Endothelial cell of umbilical vein (primary cell): Measurements from ENCODE around the gene ZMYM4. TPM values are rescaled to one million over a fixed set of nuclear protein-coding genes. Genes with fewer than 3 reads are reported as not detected.

ENCODE experiments used
- BruUV-seq: library from RNA; stranded (reverse); fragments of 400-500 nt; replicated peaks from 2 replicates; lab custom pipeline; 2021; lab: Mats Ljungman, UMichigan
- CTCF ChIA-PET: fragments of 300-600, 350-600 bp; sonication (Branson Sonifier 250); formaldehyde crosslinking; loops from one replicate; lab custom pipeline; 2021; ENCODE audit warnings: antibody characterized with exemption, inconsistent platforms; lab: Charles Lee
- POLR2A ChIA-PET: fragments of 300-600, 350-600 bp; sonication (Branson Sonifier 250); formaldehyde crosslinking; loops from one replicate; lab custom pipeline; 2021; ENCODE audit warnings: antibody characterized with exemption, inconsistent platforms; lab: Charles Lee
- DNase-seq: peaks from one replicate; pipeline ENCODE4 v3.0.0-alpha.2; 2011; ENCODE audit warnings: low read depth, low spot score
- FAIRE-seq: peaks from 2 replicates; lab custom pipeline; 2011; peaks lifted over from hg19 to GRCh38; lab: Jason Lieb, UNC
- H2AFZ ChIP-seq: 2 replicates; pipeline ENCODE4 v1.6.0; 2012; ENCODE audit warnings: low read depth, low read length, control low read depth, inconsistent platforms
- H3K27ac ChIP-seq: 2 replicates; pipeline ENCODE4 v1.5.1; 2011; ENCODE audit warnings: low read depth, mild to moderate bottlenecking, control low read depth, low read length, moderate library complexity; ENCODE audit not compliant: insufficient read depth
- H3K27me3 ChIP-seq, 2 experiments: 2 replicates each; pipeline versions ENCODE4 v1.6.0 to v1.6.1; 2011; ENCODE audit warnings: low read length in 2 of 2, mixed read lengths in 1 of 2; ENCODE audit not compliant: control insufficient read depth in 2 of 2, insufficient read depth in 2 of 2
- H3K36me3 ChIP-seq, 2 experiments: 2 replicates in 1 of 2; 3 replicates in 1 of 2; pipeline ENCODE4 v1.5.1; 2011; ENCODE audit warnings: low read length in 2 of 2, mild to moderate bottlenecking in 1 of 2, moderate library complexity in 1 of 2; ENCODE audit not compliant: control insufficient read depth in 2 of 2, insufficient read depth in 2 of 2; ENCODE audit errors: extremely low read depth in 1 of 2
- H3K4me1 ChIP-seq: 3 replicates; pipeline ENCODE4 v1.5.1; 2011; ENCODE audit warnings: mild to moderate bottlenecking, low read length; ENCODE audit not compliant: control insufficient read depth, insufficient read depth; ENCODE audit errors: extremely low read depth
- H3K4me2 ChIP-seq: 2 replicates; pipeline ENCODE4 v1.6.1; 2011; ENCODE audit warnings: low read length, control low read depth, mixed read lengths; ENCODE audit not compliant: insufficient read depth
- H3K4me3 ChIP-seq, 3 experiments: fragments of 200-600 bp in 1 of 3; sonication (generic), shearing (Covaris generic) in 1 of 3; replicated peaks in 1 of 3; 2 replicates each; pipeline ENCODE4 v1.5.1; 2011 to 2016; ENCODE audit warnings: control low read depth in 3 of 3, low read length in 3 of 3, mild to moderate bottlenecking in 2 of 3, inconsistent platforms in 1 of 3, low read depth in 1 of 3, moderate library complexity in 1 of 3; ENCODE audit not compliant: insufficient read depth in 1 of 3
- H3K79me2 ChIP-seq: 2 replicates; pipeline ENCODE4 v1.6.0; 2012; ENCODE audit warnings: low read length, inconsistent platforms; ENCODE audit not compliant: control insufficient read depth, insufficient read depth
- H3K9ac ChIP-seq: replicated peaks from 2 replicates; pipeline ENCODE3; 2011; ENCODE audit warnings: low read length, control low read depth; ENCODE audit not compliant: insufficient read depth; ENCODE audit errors: extremely low read depth
- H3K9me1 ChIP-seq: replicated peaks from 3 replicates; pipeline ENCODE4 v1.6.0; 2011; ENCODE audit warnings: mild to moderate bottlenecking, low read length; ENCODE audit not compliant: control insufficient read depth, insufficient read depth; ENCODE audit errors: extremely low read depth
- H3K9me3 ChIP-seq: replicated peaks from 2 replicates; pipeline ENCODE4 v1.5.1; 2012; ENCODE audit warnings: low read length, inconsistent platforms; ENCODE audit not compliant: control insufficient read depth, insufficient read depth
- H4K20me1 ChIP-seq: replicated peaks from 2 replicates; pipeline ENCODE3; 2011; ENCODE audit warnings: mild to moderate bottlenecking, low read length; ENCODE audit not compliant: control insufficient read depth, insufficient read depth; ENCODE audit errors: extremely low read depth
- EZH2 ChIP-seq: IDR thresholded peaks from 2 replicates; pipeline ENCODE4 v1.6.1; 2012; ENCODE audit warnings: borderline replicate concordance, low read depth, mild to moderate bottlenecking, moderate library complexity, low read length, inconsistent platforms; ENCODE audit not compliant: severe bottlenecking
- FOS ChIP-seq: IDR thresholded peaks from 2 replicates; pipeline ENCODE4 v1.6.1; 2011; ENCODE audit warnings: mild to moderate bottlenecking, low read length, moderate library complexity, borderline replicate concordance; ENCODE audit not compliant: insufficient read depth
- GATA2 ChIP-seq: IDR thresholded peaks from 2 replicates; pipeline ENCODE4 v1.7.0; 2011; ENCODE audit warnings: low read depth, mild to moderate bottlenecking, moderate library complexity, mixed read lengths, low read length; ENCODE audit not compliant: insufficient read length, insufficient read depth
- JUN ChIP-seq: IDR thresholded peaks from 2 replicates; pipeline ENCODE4 v1.6.1; 2011; ENCODE audit warnings: borderline replicate concordance, low read depth; ENCODE audit not compliant: insufficient read length, insufficient read depth
- MAX ChIP-seq: IDR thresholded peaks from 2 replicates; pipeline ENCODE4 v1.6.1; 2011; ENCODE audit not compliant: insufficient read depth, insufficient read length
- MYC ChIP-seq: IDR thresholded peaks from one replicate; pipeline ENCODE4 v1.6.1; 2011; ENCODE audit warnings: mild to moderate bottlenecking, low read depth, low read length
- POLR2A ChIP-seq: IDR thresholded peaks from 2 replicates; pipeline ENCODE4 v1.6.1; 2012; ENCODE audit warnings: low read depth, mild to moderate bottlenecking, control low read depth, low read length
- POLR2AphosphoS5 ChIP-seq: IDR thresholded peaks from 2 replicates; pipeline ENCODE4 v1.6.1; 2012; ENCODE audit warnings: low read depth, mild to moderate bottlenecking, control low read depth, low read length, moderate library complexity; ENCODE audit not compliant: insufficient read depth
- dilution Hi-C: fragments of 300-500 bp; cut with MboI; formaldehyde crosslinking; loops from one replicate; pipeline ENCODE4 v1.15.0; 2019; ENCODE audit warnings: low sequenced_read_pairs; ENCODE audit not compliant: extremely low pct_ligation_motif_present
- intact Hi-C: fragments of 100-400 bp; cut with micrococcal nuclease; formaldehyde crosslinking; loops from one replicate; pipeline ENCODE4 v1.10.0; 2022
- polyA plus RNA-seq, 4 experiments: library from polyadenylated mRNA; depleted of rRNA in 3 of 4; stranded (reverse) in 3 of 4; unstranded in 1 of 4; fragments of >200 nt; gene quantifications; 2 replicates each; pipeline versions ENCODE4 v1.2.1 to v1.2.3, GENCODE V29; 2011 to 2012; ENCODE audit warnings: missing spikeins in 1 of 4
- total RNA-seq: library from RNA; stranded (reverse); gene quantifications from 2 replicates; pipeline ENCODE4 v1.2.3, GENCODE V29; 2021
- TF ChIP-seq, protein P1 (sequence below), 2 donors: IDR thresholded peaks; 1 replicate in 1 of 2; 2 replicates in 1 of 2; pipeline ENCODE4 v1.5.1; 2011; ENCODE audit warnings: low read length in 2 of 2, mild to moderate bottlenecking in 2 of 2, moderate library complexity in 2 of 2, control low read depth in 1 of 2, inconsistent platforms in 1 of 2, low read depth in 1 of 2; ENCODE audit not compliant: insufficient read depth in 1 of 2; ENCODE audit errors: extremely low read depth in 1 of 2

Gene ZMYM4
- total and polyA plus RNA-seq, 2 donors (not counting 3 experiments of a cell fraction or from before 2014, with no cell fraction given) = 15.3 to 65.0 TPM

GRCh38 chr1:35444519-35444774 is 175.9 kb downstream of the ZMYM4 start:
- BruUV-seq = no TSS peak
- no peak for DNase-seq
- H3K9me3 ChIP-seq = no peaks in the 10 kb centered on the region
- peaks cover 7% of the 10 kb centered on the region for H3K4me1 ChIP-seq
- H3K4me3 ChIP-seq = no peak overlapping the region
- peaks cover 2% of the 10 kb centered on the region for H4K20me1 ChIP-seq
- ChIA-PET POLR2A (no interaction called here), CTCF (interaction anchor here (1.7 to 3.2 kb wide), 4 partner anchors 11 to 242 kb away, joined by 5 to 17 read pairs (median 9); no protein-coding TSS in a partner anchor)
- peaks cover 0 to 17% of the 10 kb centered on the region in 2 experiments for H3K36me3 ChIP-seq
- H3K4me2 ChIP-seq = no peak overlapping the region
- H2AFZ ChIP-seq = no peak overlapping the region
- H3K9me1 ChIP-seq = no peaks in the 10 kb centered on the region
- no peak for FAIRE-seq
- H3K27me3 ChIP-seq = no peaks in the 10 kb centered on the region
- TF ChIP-seq POLR2AphosphoS5 = no peak
- no peak for TF ChIP-seq GATA2
- TF ChIP-seq POLR2A = no peak
- no peak for TF ChIP-seq EZH2
- no peak for TF ChIP-seq MYC
- no peak for TF ChIP-seq MAX
- TF ChIP-seq FOS = no peak
- no peak for TF ChIP-seq JUN
- TF ChIP-seq, protein P1, sequence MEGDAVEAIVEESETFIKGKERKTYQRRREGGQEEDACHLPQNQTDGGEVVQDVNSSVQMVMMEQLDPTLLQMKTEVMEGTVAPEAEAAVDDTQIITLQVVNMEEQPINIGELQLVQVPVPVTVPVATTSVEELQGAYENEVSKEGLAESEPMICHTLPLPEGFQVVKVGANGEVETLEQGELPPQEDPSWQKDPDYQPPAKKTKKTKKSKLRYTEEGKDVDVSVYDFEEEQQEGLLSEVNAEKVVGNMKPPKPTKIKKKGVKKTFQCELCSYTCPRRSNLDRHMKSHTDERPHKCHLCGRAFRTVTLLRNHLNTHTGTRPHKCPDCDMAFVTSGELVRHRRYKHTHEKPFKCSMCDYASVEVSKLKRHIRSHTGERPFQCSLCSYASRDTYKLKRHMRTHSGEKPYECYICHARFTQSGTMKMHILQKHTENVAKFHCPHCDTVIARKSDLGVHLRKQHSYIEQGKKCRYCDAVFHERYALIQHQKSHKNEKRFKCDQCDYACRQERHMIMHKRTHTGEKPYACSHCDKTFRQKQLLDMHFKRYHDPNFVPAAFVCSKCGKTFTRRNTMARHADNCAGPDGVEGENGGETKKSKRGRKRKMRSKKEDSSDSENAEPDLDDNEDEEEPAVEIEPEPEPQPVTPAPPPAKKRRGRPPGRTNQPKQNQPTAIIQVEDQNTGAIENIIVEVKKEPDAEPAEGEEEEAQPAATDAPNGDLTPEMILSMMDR (IDR thresholded peaks at IDR 0.05; ENCODE audit: extremely low read depth in 1 of 2, insufficient read depth in 1 of 2, low read depth in 1 of 2, low read length in 2 of 2) = no peak
- dilution Hi-C loops (no loop called here), intact Hi-C loops (loop anchor here (1.0 kb wide), 1 partner anchor 242 kb away; no protein-coding TSS in a partner anchor)
- H3K79me2 ChIP-seq = no peaks in the 10 kb centered on the region
- no peak overlapping the region for H3K9ac ChIP-seq
- H3K27ac ChIP-seq = no peak overlapping the region
